Keratinocyte (primary cell): ENCODE measurements around the gene REXO2.

Experiments used
- EZH2 ChIP-seq: IDR thresholded peaks from one replicate; pipeline ENCODE4 v1.6.1; 2012; ENCODE audit warnings: inconsistent platforms, mild to moderate bottlenecking, low read length, moderate library complexity
- TF ChIP-seq, protein P1 (sequence below), 3 experiments: IDR thresholded peaks in 1 of 3; conservative IDR thresholded peaks in 1 of 3; optimal IDR thresholded peaks in 1 of 3; 2 replicates in 2 of 3; 3 replicates in 1 of 3; pipeline versions ENCODE3 to v1.5.1; 2011; ENCODE audit warnings: low read length in 3 of 3, mild to moderate bottlenecking in 3 of 3, moderate library complexity in 2 of 3, control low read depth in 1 of 3, inconsistent platforms in 1 of 3; ENCODE audit not compliant: insufficient read depth in 2 of 3; ENCODE audit errors: extremely low read depth in 1 of 3

DNA sequence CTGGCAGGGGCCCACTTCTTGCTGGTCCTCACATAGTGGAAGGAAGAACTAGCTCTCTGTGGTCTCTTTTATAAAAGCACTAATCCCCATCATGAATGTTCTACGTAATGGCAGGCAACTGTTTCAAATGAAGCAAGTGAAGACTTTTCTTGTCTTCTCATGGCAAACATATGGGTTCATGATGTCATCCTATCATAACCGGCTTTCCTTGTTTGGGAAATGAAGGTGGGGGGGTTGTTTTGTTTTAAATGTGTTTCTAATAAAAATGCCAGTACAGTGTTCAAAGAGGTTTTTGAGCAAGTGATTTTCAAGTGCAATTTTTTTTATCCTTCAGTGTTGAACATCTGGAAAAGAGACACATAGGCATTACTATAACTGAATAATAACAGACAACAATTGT lies 33.4 kb downstream of the REXO2 start:
- TF ChIP-seq, protein P1, sequence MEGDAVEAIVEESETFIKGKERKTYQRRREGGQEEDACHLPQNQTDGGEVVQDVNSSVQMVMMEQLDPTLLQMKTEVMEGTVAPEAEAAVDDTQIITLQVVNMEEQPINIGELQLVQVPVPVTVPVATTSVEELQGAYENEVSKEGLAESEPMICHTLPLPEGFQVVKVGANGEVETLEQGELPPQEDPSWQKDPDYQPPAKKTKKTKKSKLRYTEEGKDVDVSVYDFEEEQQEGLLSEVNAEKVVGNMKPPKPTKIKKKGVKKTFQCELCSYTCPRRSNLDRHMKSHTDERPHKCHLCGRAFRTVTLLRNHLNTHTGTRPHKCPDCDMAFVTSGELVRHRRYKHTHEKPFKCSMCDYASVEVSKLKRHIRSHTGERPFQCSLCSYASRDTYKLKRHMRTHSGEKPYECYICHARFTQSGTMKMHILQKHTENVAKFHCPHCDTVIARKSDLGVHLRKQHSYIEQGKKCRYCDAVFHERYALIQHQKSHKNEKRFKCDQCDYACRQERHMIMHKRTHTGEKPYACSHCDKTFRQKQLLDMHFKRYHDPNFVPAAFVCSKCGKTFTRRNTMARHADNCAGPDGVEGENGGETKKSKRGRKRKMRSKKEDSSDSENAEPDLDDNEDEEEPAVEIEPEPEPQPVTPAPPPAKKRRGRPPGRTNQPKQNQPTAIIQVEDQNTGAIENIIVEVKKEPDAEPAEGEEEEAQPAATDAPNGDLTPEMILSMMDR (optimal IDR thresholded peaks at IDR 0.05 in 1 of 3, IDR thresholded peaks at IDR 0.05 in 1 of 3, conservative IDR thresholded peaks at IDR 0.05 in 1 of 3; ENCODE audit: extremely low read depth in 1 of 3, insufficient read depth in 2 of 3, low read length in 3 of 3) = no peak
- TF ChIP-seq EZH2 = no peak
